Measurements from ENCODE around the gene EPS8L1.

- TF ChIP-seq CTCF (IDR thresholded peaks at IDR 0.05; ENCODE audit: low read length) (no peak), EZH2 (IDR thresholded peaks at IDR 0.05; ENCODE audit: borderline replicate concordance, low read length) (no peak)
These were observed 7.6 kb downstream of the EPS8L1 start for GRCh38 chr19:55083004-55083850.
